Tibial nerve (tissue), 4 donors: ENCODE data around the gene TRMT2A.

Experiments
- CTCF ChIP-seq, 5 experiments: fragments of 200-600 bp in 3 of 5; fragments of 450-650 bp in 2 of 5; sonication (generic) in 3 of 5; IDR thresholded peaks; one replicate each; pipeline ENCODE4 v1.5.1; 2016 to 2019; ENCODE audit warnings: antibody characterized with exemption in 5 of 5, mild to moderate bottlenecking in 3 of 5, moderate library complexity in 2 of 5
- EP300 ChIP-seq, 2 donors: sonication (generic); formaldehyde crosslinking; IDR thresholded peaks; one replicate each; pipeline ENCODE4 v1.6.1; 2017; ENCODE audit warnings: antibody characterized with exemption in 2 of 2, mild to moderate bottlenecking in 1 of 2
- POLR2A ChIP-seq, 2 donors: fragments of 450-650 bp; IDR thresholded peaks; one replicate each; pipeline ENCODE4 v1.6.1; 2017; ENCODE audit warnings: antibody characterized with exemption in 2 of 2, mild to moderate bottlenecking in 2 of 2, moderate library complexity in 2 of 2

GRCh38 chr22:20111045-20111688 lies 5.9 kb downstream of the TRMT2A start:
- no peak for TF ChIP-seq CTCF (IDR thresholded peaks at IDR 0.05)
- TF ChIP-seq POLR2A (IDR thresholded peaks at IDR 0.05), result no peak
- no peak for TF ChIP-seq EP300 (IDR thresholded peaks at IDR 0.05)
